RWPE1 (cell line): ENCODE data around the gene HDLBP.
A peak's percentile ranks its signal among the peaks of the same experiment; 100 is the strongest.

Experiments used
- CTCF ChIA-PET: fragments of 350-600 bp; sonication (Branson Sonifier 250); formaldehyde crosslinking; extraction: SDS; loops from one replicate; lab custom pipeline; 2021; lab: Yijun Ruan, JAX
- POLR2A ChIA-PET: fragments of 400-600 bp; formaldehyde crosslinking; extraction: SDS; loops from one replicate; lab custom pipeline; 2020; ENCODE audit warnings: antibody characterized with exemption; ENCODE audit not compliant: low non-redundant PET; lab: Yijun Ruan, JAX
- DNase-seq: peaks from one replicate; pipeline ENCODE4 v3.0.0; 2012; ENCODE audit warnings: low spot score
- H3K27ac ChIP-seq: fragments of 450-650 bp; 2 replicates; pipeline ENCODE4 v1.5.1; 2017
- CTCF ChIP-seq: fragments of 450-650 bp; conservative IDR thresholded peaks from 2 replicates; pipeline ENCODE4 v1.5.1; 2017; ENCODE audit warnings: low read depth, mild to moderate bottlenecking

The HDLBP gene

GRCh38 chr2:241357531-241357930 lies 42.1 kb upstream of the HDLBP start:
- TF ChIP-seq CTCF = no peak
- CTCF ChIA-PET = interaction anchor here (0.6 kb wide), 1 partner anchor 134 kb away, joined by 3 read pairs; no protein-coding TSS in a partner anchor
- POLR2A ChIA-PET = no interaction called here
- DNase-seq = no peak
- H3K27ac ChIP-seq = no peak overlapping the region

- H3K27ac ChIP-seq = peak overlapping the region; percentile 84
- CTCF ChIA-PET = interaction anchor here (0.6 kb wide), 1 partner anchor 76 kb away, joined by 3 read pairs; no protein-coding TSS in a partner anchor
Measured at GRCh38 chr2:241356871-241357260, 41.4 kb upstream of the HDLBP start.

GRCh38 chr2:241355983-241356870 lies 40.8 kb upstream of the HDLBP start, which contains the start of gene FARP2:
TSS of gene FARP2 (plus strand) at chr2:241356285. CDS start at chr2:241373108, 16,823 bp downstream.
- TF ChIP-seq CTCF = no peak
- peak within 1 kb of the TSS; percentile 84 for H3K27ac ChIP-seq
- DNase-seq = peak; percentile 96
- ChIA-PET CTCF (interaction anchor here (0.6 kb wide), 2 partner anchors 77 to 392 kb away, joined by 3 read pairs; no protein-coding TSS in a partner anchor), POLR2A (no interaction called here)

More at GRCh38 chr2:241356871-241357260, 41.4 kb upstream of the HDLBP start:
- POLR2A ChIA-PET = no interaction called here
- DNase-seq = no peak
- no peak for TF ChIP-seq CTCF

GRCh38 chr2:241354668-241355658 lies 39.5 kb upstream of the HDLBP start:
- ChIA-PET CTCF (interaction anchor here (0.6 kb wide), 1 partner anchor 523 kb away, joined by 3 read pairs; no protein-coding TSS in a partner anchor), POLR2A (no interaction called here)
- peak overlapping the region; percentile 84 for H3K27ac ChIP-seq
- peak; percentile 60 for DNase-seq
- no peak for TF ChIP-seq CTCF

- no peak for TF ChIP-seq CTCF
- H3K27ac ChIP-seq = no peak overlapping the region
- POLR2A ChIA-PET = no interaction called here
- DNase-seq = no peak
- CTCF ChIA-PET = no interaction called here
Measured at GRCh38 chr2:241352227-241352626, 36.8 kb upstream of the HDLBP start.

GRCh38 chr2:241351640-241352031 lies 36.2 kb upstream of the HDLBP start:
- DNase-seq = no peak
- CTCF ChIA-PET = no interaction called here
- POLR2A ChIA-PET = no interaction called here
- no peak for TF ChIP-seq CTCF
- H3K27ac ChIP-seq = no peak overlapping the region
